Panc1 (cell line): ENCODE results near the gene KRTAP3-1. TPM values are rescaled to one million over a fixed set of nuclear protein-coding genes. Genes with fewer than 3 reads are reported as not detected.
"Not testable (repeated sequence)": the region's sequence is repeated elsewhere in the genome, so short reads cannot be mapped to it uniquely, and the experiment has no call there.

Experiments used
- ATAC-seq: fragments of 200-7000 bp; cut with Tn5 transposase; 2 replicates; pipeline ENCODE4 v1.9.1; 2020; ENCODE audit warnings: mild to moderate bottlenecking, moderate library complexity
- BruUV-seq: library from RNA; stranded (reverse); fragments of 400-500 nt; replicated peaks from 2 replicates; lab custom pipeline; 2021; lab: Mats Ljungman, UMichigan
- CTCF ChIA-PET: fragments of 300-600 bp; sonication (Branson Sonifier 250); formaldehyde crosslinking; loops from one replicate; lab custom pipeline; 2022; ENCODE audit warnings: antibody characterized with exemption; lab: Charles Lee
- POLR2A ChIA-PET: fragments of 300-600 bp; sonication (Branson Sonifier 250); formaldehyde crosslinking; loops from one replicate; lab custom pipeline; 2022; ENCODE audit warnings: antibody characterized with exemption; lab: Charles Lee
- DNase-seq: peaks from one replicate; pipeline ENCODE4 v3.0.0-alpha.2; 2010; ENCODE audit warnings: low read depth, low spot score
- H3K27ac ChIP-seq: 2 replicates; pipeline ENCODE4 v1.5.1; 2011; ENCODE audit warnings: mild to moderate bottlenecking, low read length, inconsistent platforms
- H3K27me3 ChIP-seq: fragments of 200-500 bp; sonication (Bioruptor generic); 2 replicates; pipeline ENCODE4 v1.6.0; 2014; ENCODE audit warnings: low read length, inconsistent platforms; ENCODE audit not compliant: control insufficient read depth, insufficient read depth
- H3K36me3 ChIP-seq: fragments of 200-500 bp; sonication (Bioruptor generic); 2 replicates; pipeline ENCODE4 v1.5.1; 2014; ENCODE audit warnings: inconsistent platforms, mild to moderate bottlenecking, low read length, moderate library complexity; ENCODE audit not compliant: control insufficient read depth, insufficient read depth
- H3K4me1 ChIP-seq: 2 replicates; pipeline ENCODE4 v1.5.1; 2011; ENCODE audit warnings: inconsistent platforms, mild to moderate bottlenecking, low read length, moderate library complexity; ENCODE audit not compliant: control insufficient read depth, insufficient read depth
- H3K4me3 ChIP-seq, 2 experiments: 2 replicates each; pipeline ENCODE4 v1.5.1; 2011 to 2012; ENCODE audit warnings: low read depth in 2 of 2, low read length in 2 of 2, mild to moderate bottlenecking in 2 of 2, inconsistent platforms in 1 of 2, moderate library complexity in 1 of 2
- H3K9me3 ChIP-seq: fragments of 200-500 bp; sonication (Bioruptor generic); 2 replicates; pipeline ENCODE4 v1.5.1; 2014; ENCODE audit warnings: low read depth, mild to moderate bottlenecking, inconsistent platforms, low read length, moderate library complexity; ENCODE audit not compliant: control insufficient read depth, insufficient read depth
- CTCF ChIP-seq: fragments of 450-650 bp; IDR thresholded peaks from 2 replicates; pipeline ENCODE4 v1.5.1; 2017; ENCODE audit warnings: mild to moderate bottlenecking
- POLR2AphosphoS5 ChIP-seq: IDR thresholded peaks from 2 replicates; pipeline ENCODE4 v1.6.1; 2012; ENCODE audit warnings: mild to moderate bottlenecking, low read depth, low read length, moderate library complexity
- REST ChIP-seq, 2 experiments: IDR thresholded peaks; 2 replicates each; pipeline ENCODE4 v1.6.1; 2011 to 2012; ENCODE audit warnings: low read depth in 2 of 2, control low read depth in 1 of 2, low read length in 1 of 2, mild to moderate bottlenecking in 1 of 2, moderate library complexity in 1 of 2; ENCODE audit not compliant: insufficient read depth in 1 of 2
- SIN3A ChIP-seq: IDR thresholded peaks from 2 replicates; pipeline ENCODE4 v1.6.1; 2012; ENCODE audit warnings: low read depth, mild to moderate bottlenecking, low read length, moderate library complexity, borderline replicate concordance; ENCODE audit not compliant: insufficient read depth
- TCF7L2 ChIP-seq: IDR thresholded peaks from 2 replicates; pipeline ENCODE4 v1.6.1; 2011; ENCODE audit warnings: mild to moderate bottlenecking, low read depth, low read length, inconsistent platforms
- in situ Hi-C: cut with HindIII; loops from 2 replicates; pipeline ENCODE4 v1.10.0; 2016; ENCODE audit warnings: low sequenced_read_pairs, low pct_unique_long_range_greater_than_20kb
- intact Hi-C: fragments of 100-400 bp; cut with micrococcal nuclease; formaldehyde crosslinking; loops from one replicate; pipeline ENCODE4 v1.10.0; 2022; ENCODE audit not compliant: unreplicated experiment
- total RNA-seq: library from RNA; stranded (reverse); gene quantifications from one replicate; pipeline ENCODE4 v1.2.1, GENCODE V29; 2021; ENCODE audit not compliant: unreplicated experiment

KRTAP3-1 gene
- total RNA-seq, 1 experiment from 2014 or later, result not detected

GRCh38 chr17:41001795-41002194, 7.1 kb downstream of the KRTAP3-1 start:
- ChIA-PET POLR2A (no interaction called here), CTCF (no interaction called here)
- H3K36me3 ChIP-seq, result no peaks in the 10 kb centered on the region
- H3K4me3 ChIP-seq, result no peak overlapping the region
- intact Hi-C loops (no loop called here), in situ Hi-C loops (no loop called here)
- TF ChIP-seq CTCF, result no peak
- no peak for TF ChIP-seq REST (IDR thresholded peaks at IDR 0.05; ENCODE audit: insufficient read depth in 1 of 2, low read depth in 2 of 2, low read length in 1 of 2)
- no peak for TF ChIP-seq TCF7L2
- no peak for TF ChIP-seq POLR2AphosphoS5
- TF ChIP-seq SIN3A, result no peak
- DNase-seq, result no peak
- no peak for ATAC-seq
- H3K27me3 ChIP-seq, result peaks cover 14% of the 10 kb centered on the region; the same call in 1 of the 2 replicates
- H3K27ac ChIP-seq, result no peak overlapping the region
- H3K4me1 ChIP-seq, result no peaks in the 10 kb centered on the region
- H3K9me3 ChIP-seq, result no peaks in the 10 kb centered on the region
- BruUV-seq, result no TSS peak

GRCh38 chr17:40999563-40999962, 9.4 kb downstream of the KRTAP3-1 start, which contains the start of gene KRTAP3-2:
TSS of gene KRTAP3-2 (minus strand) at chr17:40999906. CDS start at chr17:40999853, 53 bp downstream.
- DNase-seq, POLR2A ChIA-PET, H3K27ac ChIP-seq, H3K4me3 ChIP-seq, in situ Hi-C loops, H3K36me3 ChIP-seq, intact Hi-C loops, CTCF ChIA-PET, ATAC-seq, H3K4me1 ChIP-seq, H3K9me3 ChIP-seq, BruUV-seq: not testable (repeated sequence)
- peaks cover 20% of the 10 kb centered on the region for H3K27me3 ChIP-seq

GRCh38 chr17:40997361-40997760, 11.6 kb downstream of the KRTAP3-1 start:
- POLR2A ChIA-PET, result no interaction called here
- in situ Hi-C loops, result no loop called here

More at GRCh38 chr17:40997361-40997760, 11.6 kb downstream of the KRTAP3-1 start:
- BruUV-seq, result no TSS peak
- no peaks in the 10 kb centered on the region for H3K36me3 ChIP-seq
- intact Hi-C loops, result no loop called here
- CTCF ChIA-PET, result interaction anchor here (0.6 kb wide), 1 partner anchor 149 kb away, joined by 12 read pairs; no protein-coding TSS in a partner anchor
- TF ChIP-seq SIN3A, result no peak
- no peak for TF ChIP-seq TCF7L2
- TF ChIP-seq CTCF, result no peak
- TF ChIP-seq POLR2AphosphoS5, result no peak
- no peak for TF ChIP-seq REST (IDR thresholded peaks at IDR 0.05; ENCODE audit: insufficient read depth in 1 of 2, low read depth in 2 of 2, low read length in 1 of 2)
- no peaks in the 10 kb centered on the region for H3K4me1 ChIP-seq
- H3K4me3 ChIP-seq, result no peak overlapping the region
- DNase-seq (no peak), ATAC-seq (no peak)
- H3K27ac ChIP-seq, result no peak overlapping the region
- no peaks in the 10 kb centered on the region for H3K9me3 ChIP-seq
- H3K27me3 ChIP-seq, result peaks cover 22% of the 10 kb centered on the region
